NCI-H1092 (cell line): Measurements from ENCODE around the gene SIGLEC7.
A peak's percentile ranks its signal among the peaks of the same experiment; 100 is the strongest.

Source experiments
- DNase-seq: peaks from one replicate; lab custom pipeline; 2025; lab: John Stamatoyannopoulos, UW

The SIGLEC7 gene

GRCh38 chr19:51142119-51142518 is at the start of gene SIGLEC7:
Gene SIGLEC7 (plus strand): TSS chr19:51142301. CDS start chr19:51142370, 69 bp downstream.
- no peak for DNase-seq

DNA sequence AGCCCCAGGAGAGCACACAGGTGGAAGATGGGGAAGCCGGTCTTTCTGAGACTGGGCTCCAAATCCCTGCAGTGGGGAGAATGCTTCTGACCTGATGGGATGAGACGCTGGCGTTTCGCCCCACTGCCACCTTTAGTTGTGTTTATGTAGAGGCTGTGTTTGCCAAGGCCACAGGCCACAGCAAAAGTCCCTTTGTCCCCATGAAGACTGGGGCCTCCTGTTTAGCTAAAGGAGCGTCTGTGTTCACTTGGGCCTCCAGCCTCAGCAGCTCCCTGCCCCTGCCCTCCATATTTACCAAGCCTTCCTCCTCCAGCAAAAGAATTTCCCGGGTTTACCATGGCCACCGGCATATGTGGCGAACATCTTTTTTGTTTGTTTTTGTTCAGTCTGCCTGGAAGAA is 49.0 kb upstream of the SIGLEC7 start:
- no peak for DNase-seq

DNA sequence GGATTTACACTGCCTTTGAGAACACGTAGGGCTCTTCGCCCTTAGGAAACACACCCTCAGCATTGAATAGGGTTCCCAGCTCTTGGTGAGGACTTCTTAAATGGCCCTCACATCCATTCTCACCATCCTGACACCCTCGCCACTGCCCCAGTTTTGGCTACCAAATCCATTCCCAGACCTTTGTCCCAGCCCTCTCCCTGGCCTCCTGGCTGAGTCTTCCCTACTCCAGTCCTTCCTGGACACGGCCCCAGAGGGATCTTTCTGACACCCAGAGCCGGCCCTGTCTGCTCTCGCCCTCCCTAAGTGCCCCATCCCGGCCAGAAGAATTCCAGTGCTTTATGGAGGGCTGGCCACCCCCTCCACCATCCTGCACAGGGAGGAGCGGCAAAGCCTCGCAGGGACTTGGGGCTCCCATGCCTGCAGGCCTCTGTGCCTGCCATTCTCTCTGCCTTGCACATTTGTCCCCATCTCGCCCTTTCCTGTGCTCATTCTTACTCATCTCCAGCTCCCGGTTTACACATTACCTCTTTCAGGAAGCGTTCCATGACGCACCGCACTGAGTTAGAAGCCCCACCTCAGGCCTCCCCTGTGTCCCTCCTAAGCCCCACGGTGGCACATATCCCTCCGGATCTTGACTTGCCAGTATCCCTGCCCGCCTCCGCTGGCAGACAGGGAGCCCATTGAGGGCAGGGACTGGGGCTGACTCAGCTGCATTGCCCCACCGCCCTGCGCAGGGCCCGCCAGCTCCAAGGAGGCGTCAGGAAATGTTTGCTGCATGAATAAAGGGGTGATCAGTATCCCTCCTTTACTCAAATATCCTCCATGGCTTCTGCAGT is 48.4 kb upstream of the SIGLEC7 start:
- no peak for DNase-seq

DNA sequence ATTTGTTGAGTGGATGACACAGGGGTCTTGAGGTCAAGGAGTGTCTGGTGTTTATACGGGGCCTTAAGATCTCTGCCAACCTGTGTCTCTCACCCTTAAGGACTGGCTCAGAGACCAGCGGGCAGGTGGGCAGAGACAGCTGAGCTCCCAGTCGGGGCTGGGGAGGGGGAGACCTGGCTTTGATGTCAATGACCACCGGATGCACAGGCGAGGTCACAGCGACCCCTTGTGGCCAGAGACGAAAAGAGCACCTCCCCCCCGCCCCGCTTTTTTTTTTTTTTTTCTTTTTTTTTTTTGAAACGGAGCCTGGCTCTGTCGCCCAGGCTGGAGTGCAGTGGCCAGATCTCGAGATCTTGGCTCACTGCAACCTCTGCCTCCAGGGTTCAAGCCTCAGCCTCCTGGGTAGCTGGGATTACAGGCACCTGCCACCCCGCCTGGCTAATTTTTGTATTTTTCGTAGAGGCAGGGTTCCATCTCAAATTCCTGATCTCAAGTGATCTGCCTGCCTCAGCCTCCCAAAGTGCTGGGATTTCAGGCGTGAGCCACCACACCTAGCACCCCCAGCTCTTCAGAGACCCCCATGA is 47.3 kb upstream of the SIGLEC7 start:
- DNase-seq: no peak

GRCh38 chr19:51096473-51097165 is 45.5 kb upstream of the SIGLEC7 start:
- no peak for DNase-seq

- DNase-seq: no peak
These were observed 44.8 kb upstream of the SIGLEC7 start for GRCh38 chr19:51097166-51097738.

DNA sequence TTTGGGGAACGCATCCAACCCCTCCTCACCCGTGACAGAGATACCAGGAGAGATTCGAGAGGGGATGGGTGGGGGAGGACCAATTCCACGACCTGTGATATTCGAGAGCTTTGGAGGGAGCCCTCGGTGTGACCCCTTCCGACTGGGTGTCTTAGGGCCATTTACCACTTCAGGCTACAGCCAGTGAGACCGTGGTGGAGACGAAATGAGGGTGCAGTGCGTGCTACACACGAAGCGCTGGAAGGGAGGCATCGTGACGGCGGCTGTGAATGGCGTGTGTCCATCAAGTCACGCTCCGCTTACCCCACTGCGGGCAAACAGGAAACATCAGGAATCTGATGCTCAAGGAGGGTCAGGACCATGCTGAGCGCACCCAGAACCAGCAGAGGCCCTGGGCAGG is 44.3 kb upstream of the SIGLEC7 start:
- DNase-seq: no peak

DNA sequence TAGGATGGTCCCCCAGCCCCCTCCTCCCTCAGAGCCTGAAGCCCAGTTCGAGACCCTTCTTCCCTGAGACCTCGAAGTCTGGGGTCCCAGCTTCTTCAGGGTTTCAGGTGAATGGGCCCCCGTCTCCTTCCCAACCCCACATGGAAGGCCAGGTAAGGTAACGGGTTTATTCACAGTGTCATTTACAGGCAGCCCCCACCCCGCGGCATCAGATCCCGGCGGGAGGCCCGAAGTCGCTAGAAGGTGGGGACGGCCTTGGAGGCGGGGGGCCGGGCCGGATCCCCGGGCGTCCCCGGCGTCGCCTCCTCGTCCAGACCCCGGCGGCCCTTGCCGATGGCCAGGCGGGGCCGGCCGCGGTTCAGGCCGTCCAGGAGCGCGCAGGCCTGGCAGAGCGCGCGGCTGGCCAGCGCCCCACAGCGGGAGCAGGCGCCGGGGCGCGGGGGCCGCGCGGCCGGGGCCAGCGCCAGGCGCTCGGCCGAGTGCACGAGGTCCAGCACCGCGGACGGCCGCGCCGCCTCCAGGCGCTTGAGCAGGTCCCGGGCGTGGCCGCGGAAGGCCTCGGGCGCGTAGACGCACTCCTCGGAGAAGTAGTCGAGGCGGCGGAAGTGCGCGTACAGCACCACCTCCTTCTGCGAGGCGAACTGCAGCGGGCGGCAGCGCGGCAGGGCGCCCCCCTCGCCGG is 43.6 kb upstream of the SIGLEC7 start:
- no peak for DNase-seq

GRCh38 chr19:51099047-51099382 is 43.1 kb upstream of the SIGLEC7 start:
- DNase-seq: no peak

GRCh38 chr19:51100601-51101000 is 41.5 kb upstream of the SIGLEC7 start:
- DNase-seq: no peak

GRCh38 chr19:51101171-51101865 is 40.8 kb upstream of the SIGLEC7 start:
- DNase-seq: no peak

DNA sequence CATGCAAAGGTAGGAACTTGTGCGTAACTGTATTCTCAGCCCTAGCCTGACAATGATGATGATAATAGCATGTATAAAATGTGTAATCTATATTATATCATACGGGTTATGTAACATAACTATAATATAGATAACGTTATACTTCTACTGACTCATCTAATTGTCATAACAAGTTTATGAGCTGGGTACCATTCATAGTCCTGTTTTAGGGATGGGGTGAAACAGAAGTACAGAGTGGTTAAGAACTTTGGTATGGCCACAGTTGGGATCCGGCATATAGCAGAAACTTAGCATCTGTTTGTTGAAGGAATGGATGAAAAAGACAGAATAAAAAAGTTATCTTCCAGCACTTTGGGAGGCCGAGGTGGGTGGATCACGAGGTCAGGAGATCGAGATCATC is 39.1 kb upstream of the SIGLEC7 start:
- DNase-seq: no peak

DNA sequence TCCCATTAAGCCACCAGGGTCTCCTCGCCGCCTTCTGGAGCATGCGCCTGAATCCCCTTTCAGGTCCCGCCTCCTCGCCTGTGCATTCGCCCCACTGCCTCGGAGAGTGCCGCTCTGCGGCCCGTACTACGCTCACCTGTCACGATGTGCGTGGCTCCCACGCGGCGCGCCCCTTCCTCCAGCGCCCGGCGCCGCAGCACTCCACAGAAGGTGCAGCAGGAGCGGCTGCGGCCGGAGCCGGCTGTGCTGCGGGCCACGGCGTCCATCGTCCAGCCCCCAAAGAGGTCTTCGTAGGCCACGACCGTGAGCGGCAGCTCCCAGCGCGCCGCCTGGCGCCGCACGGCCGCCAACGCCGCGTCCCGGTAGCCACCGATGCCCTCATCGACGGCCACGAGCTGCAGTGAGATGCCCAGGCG is 38.2 kb upstream of the SIGLEC7 start:
- DNase-seq: no peak

DNA sequence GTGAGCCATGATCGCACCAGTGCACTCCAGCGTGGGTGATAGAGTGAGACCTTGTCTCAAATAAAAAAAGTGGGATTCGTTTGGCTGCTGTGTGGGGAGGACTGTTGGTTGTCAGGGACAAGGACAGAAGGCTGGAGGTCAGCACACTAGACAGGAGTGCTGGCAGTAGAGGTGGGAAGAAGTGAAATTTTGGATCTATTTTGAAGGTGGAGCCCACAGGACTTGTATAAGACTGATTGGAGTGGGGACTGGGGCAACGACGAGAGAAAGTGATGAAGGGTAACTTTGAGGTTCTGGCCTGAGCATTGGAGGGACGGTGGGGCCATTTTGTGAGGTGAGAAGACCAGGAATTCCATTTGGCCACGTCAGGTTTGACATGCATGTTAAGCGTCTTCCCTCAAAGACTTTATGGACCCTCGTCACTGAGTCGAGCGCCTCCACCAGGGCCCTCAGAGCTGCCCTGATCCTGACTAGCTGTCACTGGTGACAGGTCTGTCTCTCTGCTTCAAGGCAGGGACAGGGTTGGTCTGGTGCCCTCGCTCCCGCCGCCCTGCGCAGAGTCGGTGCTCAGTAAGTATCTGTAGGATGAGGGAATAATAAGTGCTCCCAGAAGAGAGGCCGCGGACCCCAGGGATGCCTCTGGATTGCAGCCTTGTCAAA is 34.6 kb upstream of the SIGLEC7 start:
- DNase-seq: no peak

GRCh38 chr19:51108066-51108804 is 33.9 kb upstream of the SIGLEC7 start, which contains the start of gene CTU1:
Gene CTU1 (minus strand): TSS chr19:51108409. CDS start chr19:51104569, 3,840 bp downstream.
- peak; percentile 95 for DNase-seq

- DNase-seq: no peak
These were observed 33.3 kb upstream of the SIGLEC7 start for GRCh38 chr19:51108805-51109146.

- no peak for DNase-seq
These were observed 31.5 kb upstream of the SIGLEC7 start for GRCh38 chr19:51110666-51110971.

DNA sequence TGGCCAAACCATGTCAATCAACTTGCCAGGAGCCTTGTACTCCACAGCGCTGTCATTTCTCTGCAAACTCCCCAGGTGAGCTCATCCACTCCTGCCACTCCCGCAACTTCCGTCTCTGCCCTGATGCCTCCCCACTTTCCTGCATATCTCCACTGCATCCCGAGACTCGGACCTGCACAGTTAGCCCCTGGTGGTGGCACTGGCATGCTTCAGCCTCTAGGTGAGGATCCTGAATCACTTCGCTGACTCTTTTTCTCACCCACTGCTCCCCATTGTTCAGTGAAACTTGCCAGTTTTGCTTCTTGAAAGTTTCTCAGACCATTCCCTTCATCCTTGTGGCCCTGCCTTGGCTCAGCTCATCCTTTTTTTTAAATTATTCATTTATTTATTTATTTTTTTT is 30.5 kb upstream of the SIGLEC7 start:
- no peak for DNase-seq

GRCh38 chr19:51114087-51114729 is 27.9 kb upstream of the SIGLEC7 start:
- no peak for DNase-seq

DNA sequence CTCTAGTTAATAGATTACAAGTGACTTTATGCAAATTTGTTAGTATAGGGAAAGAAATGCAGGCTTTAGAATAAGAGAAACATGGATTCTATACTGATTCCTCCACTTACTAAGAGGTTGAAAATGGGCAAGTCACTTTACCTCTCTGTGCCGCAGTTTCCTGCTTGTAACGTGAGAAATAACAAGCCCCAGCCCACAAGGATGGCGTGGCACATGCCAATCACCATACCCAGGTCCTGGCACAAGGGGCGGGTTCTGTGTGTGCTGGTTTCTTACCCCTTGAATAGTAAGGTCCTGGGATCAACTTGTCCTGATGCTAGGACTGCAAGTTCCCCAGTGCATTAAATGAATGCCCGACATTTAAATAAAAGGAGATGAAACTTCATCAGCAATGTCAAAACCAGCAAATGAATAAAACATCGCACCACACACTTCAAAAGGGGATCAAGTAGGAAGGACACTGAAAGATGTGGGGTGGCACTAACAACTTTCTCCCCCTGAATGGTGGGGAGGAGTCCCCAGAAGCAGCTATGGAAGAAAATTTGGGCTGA is 25.3 kb upstream of the SIGLEC7 start:
- no peak for DNase-seq
